Right renal cortex interstitium (tissue), 3 donors: Measurements from ENCODE around the gene KIF5C. TPM values are rescaled to one million over a fixed set of nuclear protein-coding genes. Genes with fewer than 3 reads are reported as not detected.

Experiments
- DNase-seq, 3 donors: peaks; one replicate each; pipeline ENCODE4 v3.0.0-alpha.2; 2013; ENCODE audit warnings: low read depth in 3 of 3, low spot score in 2 of 3
- polyA plus RNA-seq, 3 donors: library from polyadenylated mRNA; unstranded; fragments of 120-200 nt; gene quantifications; one replicate each; pipeline ENCODE4 v1.2.1, GENCODE V29; 2013; ENCODE audit not compliant: insufficient read length in 3 of 3

The KIF5C gene
- polyA plus RNA-seq, 3 donors, result 3.8 to 4.9 (median 4.0) TPM

GRCh38 chr2:148983896-148984295, 108.9 kb downstream of the KIF5C start:
- no peak for DNase-seq

GRCh38 chr2:148984449-148984848, 109.4 kb downstream of the KIF5C start:
- no peak for DNase-seq

GRCh38 chr2:148987286-148987685, 112.3 kb downstream of the KIF5C start:
- DNase-seq, result no peak

- no peak for DNase-seq
Observed at GRCh38 chr2:148988337-148988736, 113.3 kb downstream of the KIF5C start.

- DNase-seq, result peak; percentile 64 to 78 (median 65)
Observed at GRCh38 chr2:148989882-148990493, 115.0 kb downstream of the KIF5C start.

- DNase-seq, result no peak
Observed at GRCh38 chr2:148990968-148991367, 115.9 kb downstream of the KIF5C start.

- DNase-seq, result no peak
Observed at GRCh38 chr2:148992448-148992847, 117.4 kb downstream of the KIF5C start.

GRCh38 chr2:148993351-148993750, 118.3 kb downstream of the KIF5C start:
- no peak for DNase-seq

- no peak for DNase-seq
Observed at GRCh38 chr2:148994341-148994740, 119.3 kb downstream of the KIF5C start.

GRCh38 chr2:148996805-148997204, 121.8 kb downstream of the KIF5C start:
- DNase-seq, result no peak

- DNase-seq, result no peak
Observed at GRCh38 chr2:148998165-148998830, 123.3 kb downstream of the KIF5C start.

- no peak for DNase-seq
Observed at GRCh38 chr2:148998831-148999200, 123.8 kb downstream of the KIF5C start.

GRCh38 chr2:148999451-148999921, 124.5 kb downstream of the KIF5C start:
- no peak for DNase-seq

GRCh38 chr2:149000158-149000938, 125.3 kb downstream of the KIF5C start:
- no peak for DNase-seq

- DNase-seq, result no peak
Observed at GRCh38 chr2:149001496-149001895, 126.5 kb downstream of the KIF5C start.

GRCh38 chr2:149002378-149002890, 127.4 kb downstream of the KIF5C start:
- DNase-seq, result no peak

GRCh38 chr2:149002891-149003740, 128.1 kb downstream of the KIF5C start:
- DNase-seq, result no peak

GRCh38 chr2:149004836-149005235, 129.8 kb downstream of the KIF5C start:
- no peak for DNase-seq

GRCh38 chr2:149005471-149006077, 130.5 kb downstream of the KIF5C start:
- no peak for DNase-seq

- DNase-seq, result no peak
Observed at GRCh38 chr2:149006883-149007543, 132.0 kb downstream of the KIF5C start.
